ENCODE data around the gene FGF8.

The FGF8 gene

GRCh38 chr10:101768791-101769170, 7.1 kb downstream of the FGF8 start:
- DNase-seq, result no peak

- no peak for DNase-seq
Measured at GRCh38 chr10:101767966-101768790, 7.7 kb downstream of the FGF8 start.

- no peak for DNase-seq
Measured at GRCh38 chr10:101767600-101767945, 8.3 kb downstream of the FGF8 start.

GRCh38 chr10:101766753-101767599, 8.9 kb downstream of the FGF8 start:
- no peak for DNase-seq

- DNase-seq, result no peak
Measured at GRCh38 chr10:101766306-101766705, 9.6 kb downstream of the FGF8 start.

GRCh38 chr10:101763141-101763846, 12.6 kb downstream of the FGF8 start:
- DNase-seq, result no peak

- no peak for DNase-seq
Measured at GRCh38 chr10:101762736-101763135, 13.2 kb downstream of the FGF8 start.

- no peak for DNase-seq
Measured at GRCh38 chr10:101761226-101761625, 14.7 kb downstream of the FGF8 start.

- no peak for DNase-seq
Measured at GRCh38 chr10:101760510-101760909, 15.4 kb downstream of the FGF8 start.

- no peak for DNase-seq
Measured at GRCh38 chr10:101759309-101760247, 16.3 kb downstream of the FGF8 start.

- no peak for DNase-seq
Measured at GRCh38 chr10:101758858-101759257, 17.1 kb downstream of the FGF8 start.

GRCh38 chr10:101752241-101752640, 23.7 kb downstream of the FGF8 start:
- DNase-seq, result no peak

- no peak for DNase-seq
Measured at GRCh38 chr10:101749047-101750016, 26.6 kb downstream of the FGF8 start.

GRCh38 chr10:101748496-101748895, 27.4 kb downstream of the FGF8 start:
- DNase-seq, result no peak

- no peak for DNase-seq
Measured at GRCh38 chr10:101745074-101745696, 30.7 kb downstream of the FGF8 start.

- DNase-seq, result no peak
Measured at GRCh38 chr10:101744267-101744666, 31.6 kb downstream of the FGF8 start.

- DNase-seq, result no peak
Measured at GRCh38 chr10:101741938-101742337, 34.0 kb downstream of the FGF8 start.

- DNase-seq, result no peak
Measured at GRCh38 chr10:101736666-101737065, 39.2 kb downstream of the FGF8 start.

GRCh38 chr10:101732096-101732495, 43.8 kb downstream of the FGF8 start:
- no peak for DNase-seq

GRCh38 chr10:101726115-101726387, 49.9 kb downstream of the FGF8 start:
- DNase-seq, result no peak
